Inflammatory macrophage treated with lipopolysaccharide for 4 hours (primary cell): Measurements from ENCODE around the gene IL1RAPL1.
"Not testable (repeated sequence)": the region's sequence is repeated elsewhere in the genome, so short reads cannot be mapped to it uniquely, and the experiment has no call there.

ENCODE experiments used
- DNase-seq: peaks from one replicate; pipeline ENCODE4 v3.0.0-alpha.2; 2020

Gene IL1RAPL1

GRCh38 chrX:29295987-29296680, 708.9 kb downstream of the IL1RAPL1 start:
- no peak for DNase-seq

- DNase-seq: no peak
Measured at GRCh38 chrX:29297171-29297800, 710.0 kb downstream of the IL1RAPL1 start.

- DNase-seq: no peak
Measured at GRCh38 chrX:29299684-29300083, 712.4 kb downstream of the IL1RAPL1 start.

GRCh38 chrX:29308726-29309125, 721.5 kb downstream of the IL1RAPL1 start:
- DNase-seq: no peak

- no peak for DNase-seq
Measured at GRCh38 chrX:29315931-29316330, 728.7 kb downstream of the IL1RAPL1 start.

GRCh38 chrX:29318012-29318411, 730.8 kb downstream of the IL1RAPL1 start:
- no peak for DNase-seq

GRCh38 chrX:29332429-29332828, 745.2 kb downstream of the IL1RAPL1 start:
- DNase-seq: not testable (repeated sequence)

GRCh38 chrX:29333091-29333490, 745.8 kb downstream of the IL1RAPL1 start:
- not testable (repeated sequence) for DNase-seq

GRCh38 chrX:29348288-29348687, 761.0 kb downstream of the IL1RAPL1 start:
- no peak for DNase-seq

GRCh38 chrX:29359276-29359675, 772.0 kb downstream of the IL1RAPL1 start:
- no peak for DNase-seq

- DNase-seq: not testable (repeated sequence)
Measured at GRCh38 chrX:29374765-29375164, 787.5 kb downstream of the IL1RAPL1 start.

GRCh38 chrX:29376584-29376983, 789.3 kb downstream of the IL1RAPL1 start:
- no peak for DNase-seq

GRCh38 chrX:29382811-29383210, 795.6 kb downstream of the IL1RAPL1 start:
- no peak for DNase-seq

GRCh38 chrX:29388509-29388908, 801.3 kb downstream of the IL1RAPL1 start:
- no peak for DNase-seq

- no peak for DNase-seq
Measured at GRCh38 chrX:29397506-29397905, 810.3 kb downstream of the IL1RAPL1 start.

GRCh38 chrX:29407357-29407756, 820.1 kb downstream of the IL1RAPL1 start:
- no peak for DNase-seq

GRCh38 chrX:29419774-29420553, 832.7 kb downstream of the IL1RAPL1 start:
- no peak for DNase-seq

GRCh38 chrX:29422034-29422433, 834.8 kb downstream of the IL1RAPL1 start:
- no peak for DNase-seq

GRCh38 chrX:29431895-29432294, 844.6 kb downstream of the IL1RAPL1 start:
- DNase-seq: no peak

- no peak for DNase-seq
Measured at GRCh38 chrX:29432534-29432933, 845.3 kb downstream of the IL1RAPL1 start.

GRCh38 chrX:29434939-29435338, 847.7 kb downstream of the IL1RAPL1 start:
- DNase-seq: no peak

GRCh38 chrX:29435396-29435795, 848.1 kb downstream of the IL1RAPL1 start:
- DNase-seq: no peak

GRCh38 chrX:29447867-29448266, 860.6 kb downstream of the IL1RAPL1 start:
- no peak for DNase-seq

GRCh38 chrX:29453333-29453732, 866.1 kb downstream of the IL1RAPL1 start:
- DNase-seq: no peak
